Measurements from ENCODE around the gene BCAS3.

The BCAS3 gene

DNA sequence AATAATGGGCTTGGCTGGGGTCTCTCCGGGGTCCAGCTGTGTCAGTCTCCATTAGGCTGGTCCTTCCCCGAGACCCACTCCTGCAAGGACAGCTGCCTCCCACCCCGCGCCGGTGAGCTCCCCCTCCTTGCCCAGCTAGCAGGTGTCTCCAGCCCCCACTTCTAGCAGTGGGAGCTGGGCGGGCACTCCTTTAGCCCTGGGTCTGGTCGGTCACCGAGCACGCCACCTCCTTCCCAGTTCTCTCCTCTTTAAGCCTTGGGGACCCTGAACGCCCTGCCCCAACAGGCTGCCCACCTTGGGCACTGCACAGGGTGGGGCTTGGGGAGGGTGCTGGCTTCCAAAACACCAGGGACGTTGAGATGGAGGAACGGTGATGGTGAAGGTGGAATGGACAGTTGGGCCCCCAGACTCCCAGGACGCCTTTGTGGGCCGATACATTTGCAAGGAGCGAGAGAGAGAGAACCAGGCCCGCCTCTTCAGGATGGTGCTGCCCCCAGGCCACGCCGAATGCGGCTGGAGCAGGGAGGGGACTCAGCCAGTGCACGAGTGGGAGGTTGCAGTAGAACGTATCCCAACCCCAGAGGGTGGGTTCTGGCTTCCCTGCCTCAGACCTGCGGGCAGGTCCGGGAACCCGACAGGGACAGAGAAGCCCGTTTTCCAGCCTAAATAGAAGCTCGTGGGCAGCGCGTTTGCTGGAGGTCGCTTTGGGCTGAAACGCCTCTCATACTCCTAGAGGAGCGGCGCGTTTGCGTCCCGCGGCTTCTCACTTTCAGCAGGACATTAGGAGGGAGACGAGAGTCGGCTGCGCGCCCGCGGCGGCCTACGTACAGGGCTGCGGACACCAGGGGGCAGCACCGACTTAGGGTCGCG, 732.7 kb downstream of the BCAS3 start:
- TF ChIP-seq CTCF (IDR thresholded peaks at IDR 0.05; ENCODE audit: low read depth, low read length), result peak; percentile 51
- H3K4me3 ChIP-seq (replicated peaks in 1 of 2; ENCODE audit: low read depth in 2 of 2, low read length in 2 of 2), result no peak overlapping the region
- DNase-seq (ENCODE audit: low read depth in 2 of 2), result peak; percentile 65 to 84

DNA sequence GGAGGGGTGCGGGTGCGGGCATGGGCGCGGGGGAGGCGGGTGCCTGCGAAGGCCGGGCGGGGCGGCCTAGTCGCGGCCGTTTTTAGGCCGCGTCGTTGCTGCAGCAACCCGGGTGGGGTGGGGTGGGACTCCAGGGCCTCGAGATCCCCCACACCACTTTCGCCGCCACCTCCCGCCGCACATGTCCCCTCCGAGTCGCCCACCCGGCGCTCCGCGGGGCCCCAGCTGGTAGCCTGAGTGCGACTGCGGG, 733.3 kb downstream of the BCAS3 start:
- H3K4me3 ChIP-seq (replicated peaks in 1 of 2; ENCODE audit: low read depth in 2 of 2, low read length in 2 of 2), result peak overlapping the region in 1 of 2 donors; percentile 63

GRCh38 chr17:61411261-61412142, 733.9 kb downstream of the BCAS3 start:
- no peak for TF ChIP-seq CTCF (IDR thresholded peaks at IDR 0.05; ENCODE audit: low read depth, low read length)
- H3K4me3 ChIP-seq (replicated peaks in 1 of 2; ENCODE audit: low read depth in 2 of 2, low read length in 2 of 2), result peak overlapping the region; percentile 46 to 63
- peak; percentile 51 to 76 for DNase-seq (ENCODE audit: low read depth in 2 of 2)

More for the DNA sequence above, 733.3 kb downstream of the BCAS3 start:
- TF ChIP-seq CTCF (IDR thresholded peaks at IDR 0.05; ENCODE audit: low read depth, low read length), result no peak
- no peak for DNase-seq (ENCODE audit: low read depth in 2 of 2)

DNA sequence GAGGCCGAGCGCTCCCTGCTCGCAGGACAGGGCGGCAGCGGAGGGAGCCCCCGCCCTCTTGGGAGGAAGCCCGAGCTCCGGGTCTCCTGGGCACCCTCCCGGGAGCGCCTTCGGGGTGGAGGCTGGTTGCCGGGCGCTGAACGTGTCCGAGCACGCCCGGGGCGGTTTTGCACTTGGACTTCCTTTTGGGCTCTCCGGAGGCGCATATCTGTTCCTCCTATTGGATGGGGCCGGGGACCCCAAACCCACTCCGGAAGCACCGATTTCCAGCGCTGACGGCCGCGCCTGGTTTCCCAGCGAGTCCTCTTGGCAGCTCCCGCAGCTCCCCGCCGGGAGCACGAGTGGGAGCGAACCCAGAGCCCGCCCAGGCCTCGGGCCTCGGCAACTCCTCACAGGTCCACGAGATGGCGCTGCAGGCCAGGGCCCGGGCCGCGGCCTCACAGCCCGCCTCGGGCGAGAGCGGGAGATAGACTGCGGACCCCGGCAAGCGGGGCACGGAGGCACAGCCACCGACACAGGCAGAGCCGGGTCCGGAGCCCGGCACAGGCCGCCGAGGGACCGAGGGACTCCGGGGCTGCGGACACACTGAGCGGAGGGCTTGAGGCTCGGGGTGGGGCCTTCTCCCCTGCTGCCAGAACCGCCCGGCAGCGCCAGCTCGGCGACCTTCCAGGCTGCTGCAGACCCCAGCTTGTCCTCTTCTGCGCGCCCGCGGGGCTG, 734.6 kb downstream of the BCAS3 start:
- peak; percentile 81 for TF ChIP-seq CTCF (IDR thresholded peaks at IDR 0.05; ENCODE audit: low read depth, low read length)
- DNase-seq (ENCODE audit: low read depth in 2 of 2), result peak; percentile 83 to 84

GRCh38 chr17:61412860-61413660, 735.4 kb downstream of the BCAS3 start:
- DNase-seq (ENCODE audit: low read depth in 2 of 2), result peak in 1 of 2 donors; percentile 16
- H3K4me3 ChIP-seq (replicated peaks in 1 of 2; ENCODE audit: low read depth in 2 of 2, low read length in 2 of 2), result peak overlapping the region; percentile 46 to 63
- TF ChIP-seq CTCF (IDR thresholded peaks at IDR 0.05; ENCODE audit: low read depth, low read length), result no peak

More for the DNA sequence above, 734.6 kb downstream of the BCAS3 start:
- H3K4me3 ChIP-seq (replicated peaks in 1 of 2; ENCODE audit: low read depth in 2 of 2, low read length in 2 of 2), result peak overlapping the region; percentile 46 to 63

GRCh38 chr17:61413661-61414126, 736.0 kb downstream of the BCAS3 start:
- no peak for DNase-seq (ENCODE audit: low read depth in 2 of 2)
- TF ChIP-seq CTCF (IDR thresholded peaks at IDR 0.05; ENCODE audit: low read depth, low read length), result no peak
- H3K4me3 ChIP-seq (replicated peaks in 1 of 2; ENCODE audit: low read depth in 2 of 2, low read length in 2 of 2), result peak overlapping the region in 1 of 2 donors; percentile 63
